ENCODE results near the gene ALAS1.

- TF ChIP-seq MAFK (conservative IDR thresholded peaks at IDR 0.05 in 1 of 2, IDR thresholded peaks at IDR 0.05 in 1 of 2; ENCODE audit: low read length in 2 of 2) (no peak), IRF1 (CRISPR knock-in tag; IDR thresholded peaks at IDR 0.05; ENCODE audit: low read depth) (no peak), TAF1 (CRISPR knock-in tag; IDR thresholded peaks at IDR 0.05) (no peak), RAD21 (CRISPR knock-in tag; IDR thresholded peaks at IDR 0.05) (no peak), TGIF2 (CRISPR knock-in tag; IDR thresholded peaks at IDR 0.05) (no peak), FOXK2 (IDR thresholded peaks at IDR 0.05) (no peak), HMG20B (CRISPR knock-in tag; conservative IDR thresholded peaks at IDR 0.05) (no peak), NBN (conservative IDR thresholded peaks at IDR 0.05) (no peak), NFIC (IDR thresholded peaks at IDR 0.05; ENCODE audit: low read length) (no peak), GTF2F1 (IDR thresholded peaks at IDR 0.05; ENCODE audit: low read length) (no peak), PRPF4 (IDR thresholded peaks at IDR 0.05; ENCODE audit: low read depth, low read length, poor library complexity, severe bottlenecking) (no peak), ETS1 (CRISPR knock-in tag; IDR thresholded peaks at IDR 0.05) (no peak), LBX2 (CRISPR knock-in tag; IDR thresholded peaks at IDR 0.05; ENCODE audit: borderline replicate concordance) (no peak)
Measured at GRCh38 chr3:52200981-52201679, 3.2 kb downstream of the ALAS1 start.

Data from HepG2 (cell line).